Smooth muscle cell (in vitro differentiated cells): ENCODE measurements around the gene RPTOR. TPM values are rescaled to one million over a fixed set of nuclear protein-coding genes. Genes with fewer than 3 reads are reported as not detected.
"Not testable (repeated sequence)": the region's sequence is repeated elsewhere in the genome, so short reads cannot be mapped to it uniquely, and the experiment has no call there.

ENCODE experiments used
- DNase-seq: peaks from one replicate; lab custom pipeline; 2025; ENCODE audit not compliant: unreplicated experiment; lab: John Stamatoyannopoulos, UW
- H2AFZ ChIP-seq: fragments of 200-600 bp; sonication (generic); 2 replicates; pipeline ENCODE4 v1.6.0; 2016; ENCODE audit warnings: antibody characterized with exemption, low read depth, mild to moderate bottlenecking
- H3F3A ChIP-seq: fragments of 200-600 bp; sonication (generic); 2 replicates; pipeline ENCODE4 v1.6.0; 2017; ENCODE audit warnings: antibody characterized with exemption, low read depth
- H3K27ac ChIP-seq: fragments of 200-600 bp; sonication (generic); 2 replicates; pipeline ENCODE4 v1.5.1; 2016; ENCODE audit warnings: low read depth, mild to moderate bottlenecking
- H3K27me3 ChIP-seq: fragments of 200-600 bp; sonication (generic); 2 replicates; pipeline ENCODE4 v1.6.1; 2016; ENCODE audit warnings: low read depth, mild to moderate bottlenecking
- H3K36me3 ChIP-seq: fragments of 200-600 bp; sonication (generic); 2 replicates; pipeline ENCODE4 v1.5.1; 2016; ENCODE audit warnings: low read depth
- H3K4me1 ChIP-seq: fragments of 200-600 bp; sonication (generic); 2 replicates; pipeline ENCODE4 v1.5.1; 2016; ENCODE audit warnings: low read depth
- H3K4me2 ChIP-seq: fragments of 200-600 bp; sonication (generic); 2 replicates; pipeline ENCODE4 v1.6.0; 2016; ENCODE audit warnings: mild to moderate bottlenecking
- H3K4me3 ChIP-seq: fragments of 200-600 bp; sonication (generic); 2 replicates; pipeline ENCODE4 v1.5.1; 2016; ENCODE audit warnings: mild to moderate bottlenecking
- H3K79me2 ChIP-seq: fragments of 200-600 bp; sonication (generic); 2 replicates; pipeline ENCODE4 v1.6.0; 2016; ENCODE audit warnings: low read depth, mild to moderate bottlenecking
- H3K9ac ChIP-seq: fragments of 200-600 bp; sonication (generic); 2 replicates; pipeline ENCODE4 v1.6.0; 2016; ENCODE audit warnings: low read depth
- H3K9me3 ChIP-seq: fragments of 200-600 bp; sonication (generic); replicated peaks from 2 replicates; pipeline ENCODE4 v1.5.1; 2016; ENCODE audit warnings: low read depth
- H4K20me1 ChIP-seq: fragments of 200-600 bp; sonication (generic); 2 replicates; pipeline ENCODE4 v1.6.0; 2016; ENCODE audit warnings: low read depth
- WGBS: methylation state at CpG from one replicate; pipeline ENCODE4 v1.1.7; 2016; ENCODE audit warnings: low lambda C conversion rate; 5-methylcytosine and 5-hydroxymethylcytosine counted together
- polyA plus RNA-seq: library from polyadenylated mRNA; unstranded; fragments of >200 nt; fragmentation: Nextera tagmentation; extraction: Ambion mirVana; gene quantifications from 2 replicates; pipeline ENCODE4 v1.2.1, GENCODE V29; 2016
- total RNA-seq: library from RNA; depleted of rRNA; stranded (reverse); fragments of >200 nt; gene quantifications from 2 replicates; pipeline ENCODE4 v1.2.3, GENCODE V29; 2014
- TF ChIP-seq, protein P1 (sequence below): fragments of 200-600 bp; sonication (generic); IDR thresholded peaks from 2 replicates; pipeline ENCODE4 v1.5.1; 2017; ENCODE audit warnings: borderline replicate concordance, mild to moderate bottlenecking, antibody characterized with exemption; ENCODE audit not compliant: insufficient read depth, poor library complexity, severe bottlenecking

Gene RPTOR
- total and polyA plus RNA-seq, 2 experiments from 2014 or later: 10.6 to 12.2 TPM

DNA sequence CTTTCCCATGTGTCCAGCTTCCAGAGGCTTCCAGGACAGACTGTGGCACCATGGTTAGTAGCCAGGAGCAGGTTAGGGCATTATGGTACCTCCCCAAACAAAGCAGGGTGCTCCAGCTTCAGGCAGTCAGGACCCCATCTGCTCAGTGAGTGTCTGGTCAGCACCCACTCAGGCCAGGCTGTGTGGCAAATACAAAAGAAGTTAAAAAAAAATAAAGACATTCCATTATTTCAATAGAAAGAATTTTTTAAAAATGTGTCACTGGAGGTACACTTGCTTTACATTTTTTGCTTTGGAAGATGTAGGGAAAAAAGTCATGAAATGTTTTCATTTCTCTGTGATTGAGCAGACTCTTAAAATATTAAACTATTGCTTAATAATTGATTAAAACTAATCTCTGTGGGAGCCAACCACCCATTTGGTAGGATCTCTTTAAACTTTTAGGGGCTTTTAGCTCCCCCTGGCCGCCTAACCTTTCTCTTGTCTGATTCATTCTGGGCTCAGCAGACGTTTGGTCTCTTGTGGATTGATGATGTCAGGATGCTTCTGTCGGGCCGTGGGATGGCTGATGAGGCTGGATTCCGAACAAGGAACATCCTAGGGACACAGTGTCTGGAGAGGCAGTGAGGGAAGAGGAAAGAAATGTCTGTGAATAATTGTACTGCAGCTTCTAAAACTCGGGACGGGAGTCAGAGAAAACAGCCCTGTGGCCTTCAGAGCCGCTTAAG, 39.8 kb upstream of the RPTOR start:
- H3K9me3 ChIP-seq: no peaks in the 10 kb centered on the region
- H3F3A ChIP-seq: peaks cover 6% of the 10 kb centered on the region
- H3K4me2 ChIP-seq: peak overlapping the region; percentile 41
- WGBS: 20% methylated on average over 8 of the region's 8 CpGs
- no peak for DNase-seq
- TF ChIP-seq, protein P1, sequence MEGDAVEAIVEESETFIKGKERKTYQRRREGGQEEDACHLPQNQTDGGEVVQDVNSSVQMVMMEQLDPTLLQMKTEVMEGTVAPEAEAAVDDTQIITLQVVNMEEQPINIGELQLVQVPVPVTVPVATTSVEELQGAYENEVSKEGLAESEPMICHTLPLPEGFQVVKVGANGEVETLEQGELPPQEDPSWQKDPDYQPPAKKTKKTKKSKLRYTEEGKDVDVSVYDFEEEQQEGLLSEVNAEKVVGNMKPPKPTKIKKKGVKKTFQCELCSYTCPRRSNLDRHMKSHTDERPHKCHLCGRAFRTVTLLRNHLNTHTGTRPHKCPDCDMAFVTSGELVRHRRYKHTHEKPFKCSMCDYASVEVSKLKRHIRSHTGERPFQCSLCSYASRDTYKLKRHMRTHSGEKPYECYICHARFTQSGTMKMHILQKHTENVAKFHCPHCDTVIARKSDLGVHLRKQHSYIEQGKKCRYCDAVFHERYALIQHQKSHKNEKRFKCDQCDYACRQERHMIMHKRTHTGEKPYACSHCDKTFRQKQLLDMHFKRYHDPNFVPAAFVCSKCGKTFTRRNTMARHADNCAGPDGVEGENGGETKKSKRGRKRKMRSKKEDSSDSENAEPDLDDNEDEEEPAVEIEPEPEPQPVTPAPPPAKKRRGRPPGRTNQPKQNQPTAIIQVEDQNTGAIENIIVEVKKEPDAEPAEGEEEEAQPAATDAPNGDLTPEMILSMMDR: no peak
- H2AFZ ChIP-seq: no peak overlapping the region
- H3K36me3 ChIP-seq: no peaks in the 10 kb centered on the region
- no peaks in the 10 kb centered on the region for H3K79me2 ChIP-seq
- H4K20me1 ChIP-seq: no peaks in the 10 kb centered on the region
- peak overlapping the region; percentile 89 for H3K27ac ChIP-seq
- H3K9ac ChIP-seq: peak overlapping the region; percentile 42
- peaks cover 11% of the 10 kb centered on the region for H3K4me1 ChIP-seq
- H3K27me3 ChIP-seq: peaks cover 3% of the 10 kb centered on the region
- H3K4me3 ChIP-seq: no peak overlapping the region

DNA sequence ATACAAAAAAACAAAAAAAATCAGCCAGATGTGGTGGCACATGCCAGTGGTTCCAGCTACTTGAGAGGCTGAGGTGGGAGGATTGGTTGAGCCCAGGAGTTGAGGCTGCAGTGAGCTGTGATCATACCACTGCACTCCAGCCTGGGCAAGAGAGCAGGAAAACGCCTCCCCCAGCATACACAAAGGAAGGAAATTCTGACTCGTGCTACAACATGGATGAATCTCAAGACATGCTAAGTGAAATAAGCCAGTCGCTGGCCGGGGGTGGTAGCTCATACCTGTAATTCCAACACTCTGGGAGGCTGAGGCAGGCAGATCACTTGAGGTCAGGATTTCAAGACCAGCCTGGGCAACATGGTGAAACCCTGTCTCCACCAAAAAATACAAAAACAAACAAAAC, 37.5 kb upstream of the RPTOR start:
- H3K79me2 ChIP-seq, H3K36me3 ChIP-seq, H3K4me1 ChIP-seq, H3K4me3 ChIP-seq, H3K9me3 ChIP-seq, H4K20me1 ChIP-seq, DNase-seq, H3K4me2 ChIP-seq, H2AFZ ChIP-seq, H3F3A ChIP-seq, H3K9ac ChIP-seq, H3K27me3 ChIP-seq, H3K27ac ChIP-seq: not testable (repeated sequence)
- 47% methylated on average over 4 of the region's 4 CpGs for WGBS

GRCh38 chr17:80507965-80508364, 36.7 kb upstream of the RPTOR start:
- DNase-seq: no peak
- H3K4me1 ChIP-seq: peaks cover 5% of the 10 kb centered on the region
- no peak overlapping the region for H3K4me3 ChIP-seq
- H2AFZ ChIP-seq: no peak overlapping the region
- TF ChIP-seq, protein P1: no peak
- peaks cover 9% of the 10 kb centered on the region for H3K27me3 ChIP-seq
- H3K9ac ChIP-seq: no peak overlapping the region
- H3K79me2 ChIP-seq: no peaks in the 10 kb centered on the region
- no peaks in the 10 kb centered on the region for H3K9me3 ChIP-seq
- H3K27ac ChIP-seq: no peak overlapping the region
- no peaks in the 10 kb centered on the region for H4K20me1 ChIP-seq
- peaks cover 6% of the 10 kb centered on the region for H3F3A ChIP-seq
- WGBS: 96% methylated on average over 3 of the region's 3 CpGs
- H3K4me2 ChIP-seq: no peak overlapping the region
- H3K36me3 ChIP-seq: no peaks in the 10 kb centered on the region

- Histone ChIP-seq H3K4me2 (no peak overlapping the region), H3K9ac (no peak overlapping the region), H3K9me3 (no peaks in the 10 kb centered on the region), H3F3A (peaks cover 6% of the 10 kb centered on the region), H2AFZ (no peak overlapping the region), H3K4me3 (no peak overlapping the region), H3K27ac (no peak overlapping the region), H4K20me1 (no peaks in the 10 kb centered on the region), H3K4me1 (peaks cover 5% of the 10 kb centered on the region), H3K36me3 (no peaks in the 10 kb centered on the region), H3K27me3 (peaks cover 9% of the 10 kb centered on the region), H3K79me2 (no peaks in the 10 kb centered on the region)
- 75% methylated on average over 8 of the region's 8 CpGs for WGBS
- TF ChIP-seq, protein P1: no peak
- DNase-seq: no peak
Observed at GRCh38 chr17:80509311-80509710, 35.3 kb upstream of the RPTOR start.
